Neutrophil (primary cell): ENCODE data around the gene PPP1R14C.

Experiments used
- H3K27ac ChIP-seq: fragments of 200-600 bp; sonication (generic); 2 replicates; pipeline ENCODE4 v1.5.1; 2016; ENCODE audit warnings: mild to moderate bottlenecking, moderate library complexity
- H3K27me3 ChIP-seq: fragments of 200-600 bp; sonication (generic); 2 replicates; pipeline ENCODE4 v1.6.0; 2016; ENCODE audit warnings: mild to moderate bottlenecking
- H3K36me3 ChIP-seq: fragments of 200-600 bp; sonication (generic); 2 replicates; pipeline ENCODE4 v1.5.1; 2017
- H3K4me1 ChIP-seq, 2 experiments: fragments of 200-600 bp in 1 of 2; sonication (generic) in 1 of 2; 1 replicate in 1 of 2; 2 replicates in 1 of 2; pipeline versions ENCODE4 v1.5.1 to v1.6.1; 2013 to 2016; ENCODE audit warnings: low read depth in 1 of 2, low read length in 1 of 2, mild to moderate bottlenecking in 1 of 2, moderate library complexity in 1 of 2; ENCODE audit not compliant: control insufficient read depth in 1 of 2, insufficient read depth in 1 of 2
- H3K4me3 ChIP-seq, 2 experiments: fragments of 200-600 bp in 1 of 2; sonication (generic) in 1 of 2; 1 replicate in 1 of 2; 2 replicates in 1 of 2; pipeline ENCODE4 v1.5.1; 2013 to 2016; ENCODE audit warnings: low read depth in 1 of 2, low read length in 1 of 2, mild to moderate bottlenecking in 1 of 2, moderate library complexity in 1 of 2
- H3K9me3 ChIP-seq: fragments of 200-600 bp; sonication (generic); 2 replicates; pipeline ENCODE4 v1.5.1; 2016
- TF ChIP-seq, protein P1 (sequence below): fragments of 200-600 bp; sonication (generic); IDR thresholded peaks from 2 replicates; pipeline ENCODE4 v1.5.1; 2016; ENCODE audit warnings: antibody characterized with exemption

PPP1R14C gene

DNA sequence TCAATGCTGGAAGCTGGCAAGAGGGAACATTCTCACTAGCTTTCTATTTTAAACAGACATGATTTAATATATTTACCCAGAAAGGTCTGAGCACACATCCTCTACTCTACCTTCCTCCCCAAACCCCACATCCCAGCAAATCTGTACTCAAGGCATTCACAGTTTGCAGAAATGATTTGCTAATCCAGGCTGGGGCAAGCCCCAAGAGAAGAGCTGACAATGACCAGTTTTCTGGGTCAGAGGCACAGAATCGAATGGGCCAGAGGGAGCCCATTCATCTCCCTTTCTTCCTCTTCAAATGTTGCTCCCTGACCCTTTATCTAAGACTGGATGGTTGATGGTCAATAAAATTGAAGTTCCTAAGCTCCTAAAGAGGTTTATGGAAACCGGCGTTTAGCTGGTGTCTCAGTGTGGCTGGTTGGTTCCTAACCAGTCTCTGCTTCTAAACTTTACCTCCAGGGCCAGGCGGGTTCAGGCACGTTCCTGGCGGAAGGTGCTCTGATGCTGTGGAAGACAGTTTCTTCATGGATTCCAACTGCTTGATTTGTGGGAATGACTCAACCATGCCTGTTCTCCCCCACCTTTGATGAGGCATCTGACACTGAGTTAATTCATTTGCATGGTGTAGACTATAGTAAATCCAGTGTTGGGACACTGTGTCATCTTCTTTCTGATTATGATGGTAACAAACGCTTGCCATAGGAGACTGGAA is 129.6 kb downstream of the PPP1R14C start:
- Histone ChIP-seq H3K9me3 (no peaks in the 10 kb centered on the region), H3K27ac (no peak overlapping the region), H3K36me3 (no peaks in the 10 kb centered on the region), H3K4me1 (no peaks in the 10 kb centered on the region), H3K4me3 (no peak overlapping the region), H3K27me3 (no peaks in the 10 kb centered on the region)
- TF ChIP-seq, protein P1, sequence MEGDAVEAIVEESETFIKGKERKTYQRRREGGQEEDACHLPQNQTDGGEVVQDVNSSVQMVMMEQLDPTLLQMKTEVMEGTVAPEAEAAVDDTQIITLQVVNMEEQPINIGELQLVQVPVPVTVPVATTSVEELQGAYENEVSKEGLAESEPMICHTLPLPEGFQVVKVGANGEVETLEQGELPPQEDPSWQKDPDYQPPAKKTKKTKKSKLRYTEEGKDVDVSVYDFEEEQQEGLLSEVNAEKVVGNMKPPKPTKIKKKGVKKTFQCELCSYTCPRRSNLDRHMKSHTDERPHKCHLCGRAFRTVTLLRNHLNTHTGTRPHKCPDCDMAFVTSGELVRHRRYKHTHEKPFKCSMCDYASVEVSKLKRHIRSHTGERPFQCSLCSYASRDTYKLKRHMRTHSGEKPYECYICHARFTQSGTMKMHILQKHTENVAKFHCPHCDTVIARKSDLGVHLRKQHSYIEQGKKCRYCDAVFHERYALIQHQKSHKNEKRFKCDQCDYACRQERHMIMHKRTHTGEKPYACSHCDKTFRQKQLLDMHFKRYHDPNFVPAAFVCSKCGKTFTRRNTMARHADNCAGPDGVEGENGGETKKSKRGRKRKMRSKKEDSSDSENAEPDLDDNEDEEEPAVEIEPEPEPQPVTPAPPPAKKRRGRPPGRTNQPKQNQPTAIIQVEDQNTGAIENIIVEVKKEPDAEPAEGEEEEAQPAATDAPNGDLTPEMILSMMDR = no peak

DNA sequence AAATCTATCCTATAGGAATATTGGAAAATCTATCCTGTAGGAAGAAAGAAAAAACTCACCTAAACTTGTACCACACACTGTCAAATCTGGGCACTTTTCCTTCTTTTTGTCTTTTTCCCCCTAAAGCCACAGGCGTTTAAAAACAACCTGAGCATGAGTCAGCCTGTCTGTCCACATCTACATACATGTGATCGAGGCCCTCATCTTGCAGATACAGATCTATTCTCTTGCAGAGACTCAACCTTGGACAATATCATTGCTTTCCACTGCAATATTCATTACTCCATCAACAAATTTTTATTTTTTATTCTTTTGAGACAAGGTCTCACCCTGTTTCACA is 130.1 kb downstream of the PPP1R14C start:
- Histone ChIP-seq H3K27ac (no peak overlapping the region), H3K4me1 (no peaks in the 10 kb centered on the region), H3K9me3 (no peaks in the 10 kb centered on the region), H3K4me3 (no peak overlapping the region), H3K36me3 (no peaks in the 10 kb centered on the region), H3K27me3 (no peaks in the 10 kb centered on the region)
- TF ChIP-seq, protein P1 = no peak

DNA sequence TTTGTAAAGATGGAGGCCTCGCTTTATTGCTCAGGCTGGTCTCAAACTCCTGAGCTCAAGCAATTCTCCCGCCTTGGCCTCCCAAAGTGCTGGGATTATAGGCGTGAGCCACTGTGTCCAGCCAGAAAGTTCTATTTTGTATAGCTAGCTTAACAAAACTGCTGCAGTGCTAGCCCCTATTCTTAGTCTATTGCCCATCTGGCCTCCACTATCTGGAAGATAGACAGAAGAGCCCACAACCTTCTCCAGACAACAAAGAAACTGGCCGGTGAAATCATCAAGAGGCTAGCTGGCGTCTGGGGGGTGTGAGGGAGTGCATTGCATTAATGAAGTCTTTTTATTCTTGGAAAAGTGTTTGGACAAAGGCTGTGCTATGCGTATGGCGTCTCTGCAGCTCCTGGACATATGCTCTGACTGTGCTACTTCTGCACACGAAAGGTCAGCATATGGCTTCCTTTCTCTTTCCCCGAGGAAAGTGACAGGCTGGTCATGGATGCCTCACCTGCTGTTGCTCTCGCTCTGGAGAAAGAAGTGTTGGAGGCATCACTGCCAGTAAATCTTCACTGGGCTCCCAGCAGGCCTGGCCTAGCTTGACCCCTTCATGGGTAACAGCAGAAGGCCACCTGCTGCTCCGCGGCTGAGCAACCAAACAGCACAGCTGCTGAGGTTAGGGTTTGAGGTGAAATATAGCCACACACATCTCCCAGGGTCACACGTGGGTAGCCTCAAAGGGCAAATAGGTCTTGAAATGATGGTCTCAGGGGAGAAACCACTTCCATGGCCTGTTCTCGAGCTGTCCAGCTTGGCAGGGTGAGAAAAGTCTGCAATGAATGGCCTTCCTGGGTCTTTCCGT is 130.8 kb downstream of the PPP1R14C start:
- H3K27me3 ChIP-seq = no peaks in the 10 kb centered on the region
- H3K27ac ChIP-seq = no peak overlapping the region
- H3K4me3 ChIP-seq = no peak overlapping the region
- no peaks in the 10 kb centered on the region for H3K9me3 ChIP-seq
- TF ChIP-seq, protein P1 = no peak
- H3K36me3 ChIP-seq = no peaks in the 10 kb centered on the region
- H3K4me1 ChIP-seq = no peaks in the 10 kb centered on the region

DNA sequence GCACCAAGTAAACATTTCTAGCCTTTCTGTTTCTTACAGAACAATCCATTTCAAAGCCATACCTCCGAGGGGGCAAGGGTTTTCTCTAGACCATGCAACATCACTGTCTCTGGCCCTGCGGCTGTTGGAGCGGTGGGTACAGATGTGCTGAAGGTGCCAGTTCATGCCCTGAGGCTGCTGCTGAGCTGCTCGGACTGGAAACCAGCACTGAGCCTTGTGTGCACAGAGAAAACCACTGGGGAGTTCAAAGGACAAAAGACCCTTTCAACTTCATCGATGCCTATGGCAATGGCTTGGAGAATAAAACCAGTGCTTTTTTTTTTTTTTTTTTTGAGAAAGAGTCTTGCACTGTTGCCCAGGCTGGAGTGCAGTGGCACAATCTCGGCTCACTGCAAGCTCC is 132.6 kb downstream of the PPP1R14C start:
- Histone ChIP-seq H3K36me3 (no peaks in the 10 kb centered on the region), H3K27ac (no peak overlapping the region), H3K27me3 (no peaks in the 10 kb centered on the region), H3K9me3 (no peaks in the 10 kb centered on the region), H3K4me3 (no peak overlapping the region), H3K4me1 (no peaks in the 10 kb centered on the region)
- TF ChIP-seq, protein P1 = no peak

DNA sequence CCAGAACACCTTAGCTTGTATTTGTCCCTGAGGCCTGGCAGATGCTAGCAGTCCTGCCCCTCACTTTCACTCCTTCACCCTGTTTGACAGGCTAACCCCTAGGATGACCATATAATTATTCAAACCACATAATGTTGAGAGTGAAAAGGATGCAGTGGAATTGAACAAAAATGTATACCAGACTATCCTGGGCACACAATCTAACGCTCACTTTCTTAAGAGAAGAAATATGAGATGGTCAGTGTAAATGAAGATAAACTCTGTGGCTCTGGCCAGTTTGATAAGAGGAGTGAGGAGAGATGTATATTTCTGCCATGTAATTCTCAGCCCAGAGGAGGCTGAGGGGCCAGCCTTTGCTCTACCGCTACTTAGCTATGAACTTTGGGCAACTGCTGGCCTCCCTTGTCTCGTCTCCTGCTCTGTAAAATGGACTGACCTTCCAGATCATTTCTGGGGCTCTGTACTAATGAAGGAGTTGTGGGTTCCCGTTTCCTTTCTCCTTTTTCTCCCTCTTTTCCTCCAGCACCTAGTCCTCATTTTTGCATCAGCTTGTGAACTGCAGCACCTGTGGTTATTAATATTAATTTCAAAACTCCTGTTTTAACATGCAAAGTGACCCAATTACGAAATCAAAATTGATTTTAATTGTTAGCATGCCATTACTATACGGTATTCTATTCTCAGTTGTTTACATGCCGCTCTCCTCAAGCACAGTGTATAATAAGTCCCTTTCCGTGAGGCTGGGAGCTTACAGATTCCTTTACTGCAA is 133.5 kb downstream of the PPP1R14C start:
- no peak overlapping the region for H3K4me3 ChIP-seq
- TF ChIP-seq, protein P1 = no peak

More for the DNA sequence above, 133.5 kb downstream of the PPP1R14C start:
- no peak overlapping the region for H3K27ac ChIP-seq
- no peaks in the 10 kb centered on the region for H3K4me1 ChIP-seq
- H3K36me3 ChIP-seq = no peaks in the 10 kb centered on the region
- peaks cover 5% of the 10 kb centered on the region for H3K27me3 ChIP-seq
- H3K9me3 ChIP-seq = no peaks in the 10 kb centered on the region
